Testis (tissue), 2 donors: ENCODE results near the gene FBXW7.

Experiments
- CTCF ChIP-seq, 3 experiments: fragments of 450-650 bp in 2 of 3; fragments of 200-600 bp in 1 of 3; sonication (generic) in 1 of 3; IDR thresholded peaks; one replicate each; pipeline ENCODE4 v1.5.1; 2016 to 2019; ENCODE audit warnings: antibody characterized with exemption in 3 of 3, mild to moderate bottlenecking in 2 of 3, moderate library complexity in 1 of 3
- POLR2A ChIP-seq: fragments of 450-650 bp; IDR thresholded peaks from one replicate; pipeline ENCODE4 v1.6.1; 2017; ENCODE audit warnings: antibody characterized with exemption, mild to moderate bottlenecking, moderate library complexity

GRCh38 chr4:152351080-152351479 lies 184.8 kb downstream of the FBXW7 start:
- TF ChIP-seq CTCF (IDR thresholded peaks at IDR 0.05) = no peak
- TF ChIP-seq POLR2A = no peak
